SKM-1 (cell line): Measurements from ENCODE around the gene CLRN2.
"Not testable (repeated sequence)": the region's sequence is repeated elsewhere in the genome, so short reads cannot be mapped to it uniquely, and the experiment has no call there.

Experiments used
- DNase-seq: peaks from one replicate; lab custom pipeline; 2025; ENCODE audit not compliant: unreplicated experiment; lab: John Stamatoyannopoulos, UW

The CLRN2 gene

GRCh38 chr4:17502756-17503155 lies 12.2 kb upstream of the CLRN2 start:
- DNase-seq, result no peak

GRCh38 chr4:17504081-17504480 lies 10.9 kb upstream of the CLRN2 start:
- no peak for DNase-seq

DNA sequence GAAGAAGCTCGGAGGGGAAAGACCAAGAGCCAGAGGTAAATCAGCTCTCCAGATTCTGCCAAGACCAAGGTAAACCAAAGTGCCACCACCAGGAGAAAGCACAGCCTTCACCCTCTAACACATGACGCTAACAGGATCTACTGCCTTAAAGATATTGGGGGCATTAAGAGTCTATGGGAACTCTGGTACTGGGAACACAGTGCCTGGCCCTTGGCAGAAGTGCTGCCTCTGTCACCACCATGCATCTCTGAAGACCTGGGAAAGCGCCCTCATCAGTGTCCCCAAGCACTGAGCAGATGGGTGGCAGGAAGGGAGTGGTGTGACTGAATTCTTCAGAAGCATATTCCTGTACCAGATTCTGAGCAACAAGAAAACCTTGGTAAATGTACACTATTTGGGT lies 4.4 kb upstream of the CLRN2 start:
- DNase-seq, result no peak

DNA sequence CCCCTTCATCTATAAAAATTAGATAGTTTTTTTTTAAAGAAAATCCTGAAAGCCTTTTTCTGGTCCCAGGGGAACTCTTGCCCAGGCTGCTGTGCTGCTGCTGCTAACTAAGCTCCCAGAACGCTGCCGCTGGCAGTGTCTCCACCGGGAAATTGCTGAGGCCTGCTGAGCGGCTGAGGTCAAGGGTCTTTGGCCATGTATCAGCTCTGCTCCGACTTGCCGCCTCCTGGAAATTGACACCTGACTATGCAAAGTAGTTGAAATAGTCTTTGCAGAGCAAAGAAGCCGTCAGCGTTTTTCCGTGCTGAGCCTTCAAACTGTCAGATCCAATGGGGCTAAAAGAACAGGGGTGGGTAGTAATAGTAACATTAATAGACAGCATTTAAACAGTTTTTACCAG lies 3.9 kb upstream of the CLRN2 start:
- no peak for DNase-seq

- no peak for DNase-seq
Measured at GRCh38 chr4:17511509-17511949, 3.4 kb upstream of the CLRN2 start.

DNA sequence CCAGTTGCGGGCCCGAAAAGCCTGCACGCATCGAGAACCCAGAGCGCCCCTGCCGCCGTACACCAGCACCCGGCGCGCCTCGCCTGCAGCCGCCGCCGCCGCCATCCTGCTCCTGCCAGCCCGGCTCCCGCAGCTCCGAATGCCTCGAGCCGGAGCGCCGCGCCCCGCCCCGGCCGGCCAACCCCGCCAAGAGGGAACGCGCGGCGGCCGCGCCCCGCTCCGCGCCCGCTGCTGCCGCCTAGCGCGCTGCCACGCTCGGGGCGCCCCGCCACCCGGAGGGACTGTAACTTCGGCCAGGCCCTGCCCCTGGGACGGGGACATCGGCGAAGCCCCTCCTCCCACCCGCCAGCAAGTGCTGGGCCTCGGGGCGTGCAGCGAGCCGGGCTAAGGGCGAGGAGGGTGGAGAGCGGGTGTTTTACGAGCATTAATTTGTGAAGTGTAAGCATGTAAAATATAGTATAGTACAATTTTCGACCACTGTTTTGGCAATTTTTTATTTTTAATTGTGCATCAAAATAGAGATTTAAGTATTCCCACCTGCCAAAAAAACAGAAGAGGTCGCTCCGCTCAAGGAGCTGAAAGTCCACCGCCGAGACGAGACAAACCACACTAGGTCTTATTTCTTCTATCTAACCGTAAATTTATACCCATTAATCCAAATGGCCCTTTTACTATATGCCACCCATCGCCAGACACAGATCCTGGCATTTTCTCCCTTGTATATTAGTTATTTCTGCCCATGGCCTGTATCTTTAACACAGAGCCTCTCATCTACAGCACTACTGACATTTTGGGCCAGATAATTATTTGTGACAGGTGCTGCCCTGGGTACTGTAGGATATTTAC lies 2.8 kb upstream of the CLRN2 start, which contains the start of gene QDPR:
Gene QDPR, minus strand, starts transcription at position 141 of the 846 bp plus-strand sequence. Its CDS starts 36 bp downstream, at position 105.
- DNase-seq, result peak; percentile 48

- no peak for DNase-seq
Measured at GRCh38 chr4:17512973-17513665, 1.8 kb upstream of the CLRN2 start.

- DNase-seq, result no peak
Measured at GRCh38 chr4:17515445-17516407, 761 bp downstream of the CLRN2 start.

GRCh38 chr4:17516980-17517379 lies 2.0 kb downstream of the CLRN2 start:
- DNase-seq, result no peak

GRCh38 chr4:17517664-17518063 lies 2.7 kb downstream of the CLRN2 start:
- DNase-seq, result no peak

DNA sequence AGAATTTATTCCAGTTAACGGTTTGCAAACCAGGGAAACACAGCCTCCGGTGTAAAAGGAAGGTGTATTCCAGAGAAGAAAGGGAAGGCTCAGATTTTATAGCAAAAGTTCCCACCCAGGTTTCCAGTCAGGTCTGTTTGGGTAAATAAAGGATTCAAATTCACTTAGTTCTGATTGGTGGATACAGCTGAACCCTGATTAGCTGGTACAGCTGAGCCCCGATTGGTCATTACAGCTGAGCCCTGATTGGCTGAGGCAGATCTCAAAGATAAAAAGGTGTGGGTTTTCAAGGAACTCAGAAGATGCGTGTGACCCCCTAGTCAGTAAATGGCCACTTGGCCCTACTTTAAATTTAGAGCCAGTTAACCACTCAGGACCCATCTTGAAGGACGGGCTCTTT lies 6.6 kb downstream of the CLRN2 start:
- DNase-seq, result no peak

DNA sequence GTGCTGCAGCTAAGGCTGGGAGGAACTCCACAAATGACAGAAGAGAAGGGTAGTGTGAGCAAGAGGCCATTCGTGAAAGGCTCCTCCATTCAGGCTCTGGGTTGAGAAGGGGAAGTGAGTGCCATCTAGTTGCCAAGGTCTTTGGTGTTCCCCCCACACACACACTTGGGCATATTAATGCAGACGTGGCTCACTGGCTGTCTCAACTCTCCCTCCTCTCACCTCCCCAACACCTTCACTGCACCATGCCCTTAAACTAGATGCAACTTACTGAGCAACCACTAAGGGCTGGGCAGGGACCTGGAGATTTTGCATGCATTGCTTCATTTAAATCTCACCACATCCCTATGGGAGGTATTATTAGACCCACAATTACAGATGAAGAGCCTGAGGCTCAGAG lies 8.7 kb downstream of the CLRN2 start:
- no peak for DNase-seq

GRCh38 chr4:17526695-17527477 lies 11.9 kb downstream of the CLRN2 start:
- no peak for DNase-seq

DNA sequence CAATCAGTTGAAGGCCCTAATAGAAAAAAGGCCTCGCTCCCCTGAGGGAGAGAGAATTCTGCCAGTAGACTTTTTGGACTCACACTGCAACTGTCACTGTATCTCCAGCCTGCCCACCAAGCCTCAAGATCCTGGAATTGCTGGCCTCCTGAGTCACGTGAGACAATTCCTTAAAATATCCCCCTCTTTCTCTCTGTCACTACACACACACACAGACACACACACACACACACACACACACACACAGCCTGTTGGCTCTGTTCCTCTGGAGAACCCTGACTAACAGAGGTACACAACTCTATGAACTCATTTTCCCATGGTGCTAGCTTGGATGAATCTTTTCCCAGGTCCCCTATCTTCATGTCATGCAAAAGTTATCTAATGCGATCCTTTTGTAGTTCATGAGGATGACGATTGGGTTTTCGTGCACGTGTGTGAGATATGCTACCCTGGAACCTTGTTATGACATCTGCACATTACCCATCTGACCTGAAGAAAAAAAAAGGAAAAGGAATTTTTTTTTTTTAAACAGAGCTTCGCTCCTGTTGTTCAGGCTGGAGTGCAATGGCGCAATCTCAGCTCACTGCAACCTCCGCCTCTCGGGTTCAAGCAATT lies 13.7 kb downstream of the CLRN2 start:
- DNase-seq, result no peak

DNA sequence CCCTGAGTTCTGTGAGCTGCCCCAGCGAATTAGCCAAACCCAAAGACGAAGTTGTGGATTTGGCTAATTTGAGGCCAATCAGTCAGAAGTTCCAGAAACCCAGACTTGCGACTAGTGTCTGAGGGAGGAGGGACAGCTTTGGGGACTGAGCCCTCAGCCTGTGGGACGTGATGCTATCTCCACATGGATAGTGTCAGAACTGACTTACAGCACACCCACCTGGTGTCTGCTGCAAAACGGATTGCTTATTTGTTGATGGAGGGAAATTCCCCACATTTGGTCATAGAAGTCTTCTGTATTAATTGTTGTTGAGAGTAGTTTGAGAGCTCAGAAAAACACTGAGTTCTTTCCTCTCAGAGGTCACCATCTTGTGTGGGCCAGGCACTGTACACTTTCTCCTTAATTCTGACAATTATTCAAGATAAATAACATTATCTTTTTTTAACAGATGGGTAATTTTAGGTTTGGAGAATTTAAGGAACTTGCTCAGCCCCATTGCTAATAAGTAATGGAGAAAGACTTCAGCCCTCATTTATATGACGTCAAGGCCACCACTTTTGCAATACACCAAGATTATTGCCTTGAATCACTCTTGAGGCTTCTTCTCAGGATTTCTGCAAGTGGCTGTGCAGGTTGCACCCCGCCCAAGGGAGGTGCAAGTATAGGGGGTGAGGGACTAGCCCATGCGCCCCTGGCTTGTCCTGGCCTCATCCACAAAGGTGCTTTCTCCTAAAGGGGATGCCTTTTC lies 16.7 kb downstream of the CLRN2 start:
- no peak for DNase-seq

DNA sequence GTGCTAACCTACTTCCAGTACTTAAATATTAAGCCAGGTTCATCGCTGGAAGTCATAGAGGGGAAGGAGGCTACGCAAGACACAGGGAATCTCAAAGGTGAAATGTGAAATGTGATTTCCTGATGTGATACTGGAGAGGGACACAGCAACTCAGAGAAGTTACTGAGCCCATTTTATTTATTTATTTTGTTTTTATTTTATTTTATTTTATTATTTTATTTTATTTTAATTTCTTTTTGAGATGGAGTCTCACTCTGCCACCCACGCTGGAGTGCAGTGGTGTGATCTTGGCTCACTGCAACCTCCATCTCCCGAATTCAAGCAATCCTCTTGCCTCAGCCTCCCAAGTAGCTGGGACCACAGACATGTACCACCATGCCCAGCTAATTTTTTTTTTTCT lies 19.7 kb downstream of the CLRN2 start:
- no peak for DNase-seq

DNA sequence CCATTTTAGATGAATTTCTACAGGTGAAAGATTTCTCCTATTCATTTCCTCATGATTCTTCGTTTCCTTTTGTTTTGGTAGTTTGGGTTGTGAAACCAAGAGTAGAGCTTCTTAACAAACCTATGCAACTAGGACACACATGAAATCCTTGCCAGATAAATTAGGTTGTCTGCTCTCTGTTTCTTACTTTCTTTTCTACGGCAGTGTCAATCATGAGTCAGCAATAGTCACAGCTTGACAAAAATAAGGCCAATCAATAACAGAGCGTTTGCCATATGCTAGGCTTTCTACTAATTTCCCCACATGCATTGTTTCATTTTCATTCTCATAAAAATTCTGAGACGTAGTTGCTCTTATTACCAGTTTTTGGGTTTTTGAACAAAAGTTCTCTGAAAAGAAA lies 20.3 kb downstream of the CLRN2 start:
- no peak for DNase-seq

DNA sequence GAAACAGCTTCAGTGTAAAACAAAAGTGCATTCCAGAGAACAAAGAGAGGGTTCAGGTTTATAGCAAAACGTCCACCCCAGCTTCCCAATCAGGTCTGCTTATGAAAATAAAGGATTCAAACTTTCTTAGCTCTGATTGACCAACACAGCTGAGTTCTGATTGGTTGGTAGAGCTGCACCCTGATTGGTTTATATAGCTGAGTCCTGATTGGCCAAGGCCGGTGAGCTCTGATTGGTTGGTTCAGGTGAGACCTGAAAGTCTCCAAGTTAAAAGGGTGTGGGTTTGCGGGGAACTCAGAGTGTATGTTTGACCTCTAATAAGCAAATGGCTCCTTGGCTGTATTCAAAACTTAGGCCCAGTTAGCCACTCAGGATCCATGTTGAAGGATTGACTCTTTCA lies 20.9 kb downstream of the CLRN2 start:
- no peak for DNase-seq

GRCh38 chr4:17537060-17537459 lies 22.1 kb downstream of the CLRN2 start:
- not testable (repeated sequence) for DNase-seq
